Fibroblast of lung (primary cell): ENCODE data around the gene POMT1. TPM values are rescaled to one million over a fixed set of nuclear protein-coding genes. Genes with fewer than 3 reads are reported as not detected.
A peak's percentile ranks its signal among the peaks of the same experiment; 100 is the strongest.

Experiments
- DNase-seq, 2 donors: peaks; one replicate each; pipeline versions ENCODE4 v3.0.0 to v3.0.0-alpha.2; 2010; ENCODE audit warnings: low read depth in 2 of 2
- H2AFZ ChIP-seq: 2 replicates; pipeline ENCODE4 v1.5.1; 2012; ENCODE audit warnings: low read length, control low read depth, inconsistent platforms
- H3K27ac ChIP-seq: 2 replicates; pipeline ENCODE4 v1.5.1; 2011; ENCODE audit warnings: low read length, control low read depth; ENCODE audit not compliant: insufficient read depth
- H3K27me3 ChIP-seq: 2 replicates; pipeline ENCODE4 v1.5.1; 2011; ENCODE audit warnings: mild to moderate bottlenecking, low read length; ENCODE audit not compliant: control insufficient read depth, insufficient read depth
- H3K36me3 ChIP-seq: 2 replicates; pipeline ENCODE4 v1.5.1; 2011; ENCODE audit warnings: low read length; ENCODE audit not compliant: control insufficient read depth, insufficient read depth
- H3K4me1 ChIP-seq: 2 replicates; pipeline ENCODE4 v1.5.1; 2011; ENCODE audit warnings: low read length; ENCODE audit not compliant: control insufficient read depth, insufficient read depth; ENCODE audit errors: extremely low read depth
- H3K4me2 ChIP-seq: 2 replicates; pipeline ENCODE4 v1.5.1; 2011; ENCODE audit warnings: low read length, control low read depth; ENCODE audit not compliant: insufficient read depth; ENCODE audit errors: extremely low read depth
- H3K4me3 ChIP-seq, 4 experiments: fragments of 200-600 bp in 1 of 4; sonication (generic) in 1 of 4; replicated peaks in 1 of 4; 2 replicates each; pipeline ENCODE4 v1.5.1; 2011 to 2016; ENCODE audit warnings: low read length in 4 of 4, low read depth in 3 of 4, mild to moderate bottlenecking in 3 of 4, control low read depth in 2 of 4, inconsistent platforms in 1 of 4, mixed read lengths in 1 of 4; ENCODE audit not compliant: insufficient read depth in 1 of 4; ENCODE audit errors: control extremely low read depth in 1 of 4
- H3K79me2 ChIP-seq: 2 replicates; pipeline ENCODE4 v1.5.1; 2012; ENCODE audit warnings: mild to moderate bottlenecking, low read length, inconsistent platforms; ENCODE audit not compliant: control insufficient read depth, insufficient read depth
- H3K9ac ChIP-seq: 2 replicates; pipeline ENCODE4 v1.5.1; 2011; ENCODE audit warnings: mild to moderate bottlenecking, low read length, control low read depth; ENCODE audit not compliant: insufficient read depth
- H3K9me3 ChIP-seq: 2 replicates; pipeline ENCODE4 v1.5.1; 2012; ENCODE audit warnings: low read depth, low read length; ENCODE audit not compliant: control insufficient read depth, insufficient read depth
- H4K20me1 ChIP-seq: 2 replicates; pipeline ENCODE4 v1.5.1; 2011; ENCODE audit warnings: low read length; ENCODE audit not compliant: control insufficient read depth, insufficient read depth; ENCODE audit errors: extremely low read depth
- EZH2 ChIP-seq: IDR thresholded peaks from 2 replicates; pipeline ENCODE4 v1.5.1; 2012; ENCODE audit warnings: low read length, control low read depth, mild to moderate bottlenecking; ENCODE audit errors: missing control alignments
- polyA plus RNA-seq, 2 donors: library from polyadenylated mRNA; depleted of rRNA in 1 of 2; stranded (reverse) in 1 of 2; unstranded in 1 of 2; fragments of >200 nt; gene quantifications; 2 replicates each; pipeline ENCODE4 v1.2.1, GENCODE V29; 2011 to 2012; ENCODE audit warnings: missing spikeins in 1 of 2
- total RNA-seq: library from RNA; depleted of rRNA; stranded (reverse); fragments of >200 nt; gene quantifications from 2 replicates; pipeline ENCODE4 v1.2.1, GENCODE V29; 2014
- TF ChIP-seq, protein P1 (sequence below), 2 donors: IDR thresholded peaks in 1 of 2; conservative IDR thresholded peaks in 1 of 2; 1 replicate in 1 of 2; 2 replicates in 1 of 2; pipeline ENCODE4 v1.5.1; 2011 to 2012; ENCODE audit warnings: low read length in 2 of 2, control low read depth in 1 of 2, inconsistent platforms in 1 of 2, low read depth in 1 of 2, mild to moderate bottlenecking in 1 of 2

The POMT1 gene
- total and polyA plus RNA-seq, 2 donors (not counting 1 experiment from before 2014, with no cell fraction given), result 17.7 to 36.7 TPM

GRCh38 chr9:131539223-131539923, 36.7 kb downstream of the POMT1 start:
- Histone ChIP-seq H3K36me3 (no peaks in the 10 kb centered on the region), H3K4me2 (no peak overlapping the region), H2AFZ (no peak overlapping the region), H3K27ac (no peak overlapping the region), H4K20me1 (no peaks in the 10 kb centered on the region), H3K4me1 (no peaks in the 10 kb centered on the region), H3K27me3 (peaks cover 9% of the 10 kb centered on the region), H3K4me3 (no peak overlapping the region), H3K9ac (no peak overlapping the region), H3K9me3 (no peaks in the 10 kb centered on the region), H3K79me2 (no peaks in the 10 kb centered on the region)
- no peak for DNase-seq
- TF ChIP-seq, protein P1, sequence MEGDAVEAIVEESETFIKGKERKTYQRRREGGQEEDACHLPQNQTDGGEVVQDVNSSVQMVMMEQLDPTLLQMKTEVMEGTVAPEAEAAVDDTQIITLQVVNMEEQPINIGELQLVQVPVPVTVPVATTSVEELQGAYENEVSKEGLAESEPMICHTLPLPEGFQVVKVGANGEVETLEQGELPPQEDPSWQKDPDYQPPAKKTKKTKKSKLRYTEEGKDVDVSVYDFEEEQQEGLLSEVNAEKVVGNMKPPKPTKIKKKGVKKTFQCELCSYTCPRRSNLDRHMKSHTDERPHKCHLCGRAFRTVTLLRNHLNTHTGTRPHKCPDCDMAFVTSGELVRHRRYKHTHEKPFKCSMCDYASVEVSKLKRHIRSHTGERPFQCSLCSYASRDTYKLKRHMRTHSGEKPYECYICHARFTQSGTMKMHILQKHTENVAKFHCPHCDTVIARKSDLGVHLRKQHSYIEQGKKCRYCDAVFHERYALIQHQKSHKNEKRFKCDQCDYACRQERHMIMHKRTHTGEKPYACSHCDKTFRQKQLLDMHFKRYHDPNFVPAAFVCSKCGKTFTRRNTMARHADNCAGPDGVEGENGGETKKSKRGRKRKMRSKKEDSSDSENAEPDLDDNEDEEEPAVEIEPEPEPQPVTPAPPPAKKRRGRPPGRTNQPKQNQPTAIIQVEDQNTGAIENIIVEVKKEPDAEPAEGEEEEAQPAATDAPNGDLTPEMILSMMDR (conservative IDR thresholded peaks at IDR 0.05 in 1 of 2, IDR thresholded peaks at IDR 0.05 in 1 of 2; ENCODE audit: low read depth in 1 of 2, low read length in 2 of 2), result no peak
- TF ChIP-seq EZH2, result no peak

DNA sequence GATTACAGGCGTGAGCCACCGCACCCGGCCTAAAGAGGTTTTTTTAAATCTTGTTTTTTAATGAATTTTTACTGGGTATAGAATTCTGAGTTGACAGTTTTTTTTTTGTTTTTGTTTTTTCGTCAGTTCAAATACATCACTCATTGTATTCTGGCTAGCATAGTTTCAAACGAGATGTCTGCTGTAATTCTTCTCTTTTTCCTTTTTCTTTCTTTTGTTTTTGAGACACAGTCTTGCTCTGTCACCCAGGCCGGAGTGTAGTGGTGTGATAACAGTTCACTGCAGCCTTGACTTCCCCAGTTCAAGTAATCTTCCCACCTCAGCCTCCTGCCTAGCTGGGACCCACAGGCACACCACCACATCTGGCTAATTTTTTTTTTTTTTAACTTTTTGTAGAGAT, 40.4 kb downstream of the POMT1 start:
- Histone ChIP-seq H3K9me3 (no peaks in the 10 kb centered on the region), H3K36me3 (no peaks in the 10 kb centered on the region), H3K27me3 (peaks cover 33% of the 10 kb centered on the region), H4K20me1 (no peaks in the 10 kb centered on the region), H3K9ac (no peak overlapping the region), H3K4me2 (no peak overlapping the region), H3K79me2 (no peaks in the 10 kb centered on the region), H3K27ac (no peak overlapping the region), H2AFZ (no peak overlapping the region), H3K4me1 (no peaks in the 10 kb centered on the region), H3K4me3 (no peak overlapping the region)
- no peak for TF ChIP-seq EZH2
- TF ChIP-seq, protein P1 (conservative IDR thresholded peaks at IDR 0.05 in 1 of 2, IDR thresholded peaks at IDR 0.05 in 1 of 2; ENCODE audit: low read depth in 1 of 2, low read length in 2 of 2), result no peak
- no peak for DNase-seq

DNA sequence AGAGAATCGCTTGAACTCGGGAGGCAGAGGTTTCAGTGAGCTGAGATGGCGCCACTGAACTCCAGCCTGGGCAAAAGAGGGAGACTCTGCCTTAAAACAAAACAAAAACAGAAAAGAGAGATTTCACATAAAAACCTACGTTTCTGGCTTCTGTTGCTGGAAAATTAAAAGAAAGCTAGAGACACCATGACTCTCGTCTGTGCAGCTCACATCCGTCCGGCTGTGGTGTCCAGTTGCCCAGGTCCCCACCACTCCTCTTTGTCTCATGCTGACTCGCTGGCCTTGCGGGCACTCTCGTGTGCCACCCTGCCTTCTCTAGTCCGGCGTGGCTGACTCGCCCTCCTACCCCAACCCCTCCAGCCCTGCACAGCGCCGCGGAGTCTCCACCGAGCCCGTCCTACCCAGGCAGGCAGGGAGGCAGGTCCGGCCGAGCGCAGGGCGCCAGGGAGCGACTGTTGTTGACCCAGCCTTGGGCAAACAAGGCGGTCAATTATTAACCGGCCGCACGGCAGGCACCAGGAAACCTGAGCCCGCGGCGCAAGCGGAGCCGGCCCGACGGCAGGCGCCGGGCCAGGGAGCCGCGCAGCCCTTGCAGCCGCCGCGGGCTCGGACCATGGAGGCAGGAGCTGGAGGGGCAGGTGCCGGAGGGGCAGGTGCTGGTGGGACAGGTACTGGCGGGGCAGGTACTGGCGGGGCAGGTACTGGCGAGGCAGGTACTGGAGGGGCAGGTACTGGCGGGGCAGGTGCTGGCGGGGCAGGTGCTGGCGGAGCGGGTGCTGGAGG, 42.5 kb downstream of the POMT1 start, which contains the start of gene PRRT1B:
TSS of gene PRRT1B (plus strand) at position 521 of the 783 bp plus-strand sequence. CDS start at position 614, 93 bp downstream.
- Histone ChIP-seq H4K20me1 (no peaks in the 10 kb centered on the region), H2AFZ (no peak within 1 kb of the TSS), H3K36me3 (no peaks in the 10 kb centered on the region), H3K27me3 (peaks cover 37% of the 10 kb centered on the region), H3K9ac (no peak within 1 kb of the TSS), H3K9me3 (no peaks in the 10 kb centered on the region), H3K4me2 (no peak within 1 kb of the TSS), H3K79me2 (no peaks in the 10 kb centered on the region), H3K4me1 (no peaks in the 10 kb centered on the region), H3K27ac (no peak within 1 kb of the TSS), H3K4me3 (no peak within 1 kb of the TSS)
- no peak for DNase-seq
- TF ChIP-seq, protein P1 (conservative IDR thresholded peaks at IDR 0.05 in 1 of 2, IDR thresholded peaks at IDR 0.05 in 1 of 2; ENCODE audit: low read depth in 1 of 2, low read length in 2 of 2), result no peak
- TF ChIP-seq EZH2, result peak; percentile 91
